Regular cardiac myocyte (primary cell): ENCODE measurements around the gene SRL. TPM values are rescaled to one million over a fixed set of nuclear protein-coding genes. Genes with fewer than 3 reads are reported as not detected.

Source experiments
- total RNA-seq: library from RNA; depleted of rRNA; stranded (reverse); fragments of >200 nt; gene quantifications from 2 replicates; pipeline ENCODE4 v1.2.3, GENCODE V29; 2014

The SRL gene
- total RNA-seq = 0.38 and 0.56 TPM in 2 replicates

GRCh38 chr16:4241928-4242283 lies at the start of gene SRL:
TSS of gene SRL (minus strand) at chr16:4242080. CDS start at chr16:4242067, 13 bp downstream.

Other genes starting within 250 kb of the SRL start
- 17.8 and 18.6 TPM in 2 replicates for gene ADCY9, start 125.6 kb downstream of the SRL start, total RNA-seq
- 3.7 and 8.6 TPM in 2 replicates for gene TFAP4, start 30.9 kb upstream of the SRL start, total RNA-seq
- gene GLIS2, start 74.0 kb upstream of the SRL start, total RNA-seq = 1.7 and 3.9 TPM in 2 replicates
- gene PAM16, start 109.2 kb upstream of the SRL start, total RNA-seq = 24.0 and 36.4 TPM in 2 replicates
- 74.2 and 77.5 TPM in 2 replicates for gene VASN, start 129.8 kb upstream of the SRL start, total RNA-seq
- 7.9 and 12.7 TPM in 2 replicates for gene CORO7, start 174.5 kb upstream of the SRL start, total RNA-seq
- 43.4 and 78.6 TPM in 2 replicates for gene DNAJA3, start 183.8 kb upstream of the SRL start, total RNA-seq
- gene NMRAL1, start 232.5 kb upstream of the SRL start, total RNA-seq = 74.1 and 76.7 TPM in 2 replicates
- 37.8 and 87.6 TPM in 2 replicates for gene HMOX2, start 234.3 kb upstream of the SRL start, total RNA-seq